Erythroblast (primary cell): ENCODE measurements around the gene RANBP17.

Experiments
- GATA1 ChIP-seq: IDR thresholded peaks from 2 replicates; pipeline ENCODE4 v1.6.1; 2011; ENCODE audit warnings: low read depth, mild to moderate bottlenecking, control low read depth, low read length, moderate library complexity
- POLR2A ChIP-seq: IDR thresholded peaks from 2 replicates; pipeline ENCODE4 v1.6.1; 2011; ENCODE audit warnings: mild to moderate bottlenecking, low read length

DNA sequence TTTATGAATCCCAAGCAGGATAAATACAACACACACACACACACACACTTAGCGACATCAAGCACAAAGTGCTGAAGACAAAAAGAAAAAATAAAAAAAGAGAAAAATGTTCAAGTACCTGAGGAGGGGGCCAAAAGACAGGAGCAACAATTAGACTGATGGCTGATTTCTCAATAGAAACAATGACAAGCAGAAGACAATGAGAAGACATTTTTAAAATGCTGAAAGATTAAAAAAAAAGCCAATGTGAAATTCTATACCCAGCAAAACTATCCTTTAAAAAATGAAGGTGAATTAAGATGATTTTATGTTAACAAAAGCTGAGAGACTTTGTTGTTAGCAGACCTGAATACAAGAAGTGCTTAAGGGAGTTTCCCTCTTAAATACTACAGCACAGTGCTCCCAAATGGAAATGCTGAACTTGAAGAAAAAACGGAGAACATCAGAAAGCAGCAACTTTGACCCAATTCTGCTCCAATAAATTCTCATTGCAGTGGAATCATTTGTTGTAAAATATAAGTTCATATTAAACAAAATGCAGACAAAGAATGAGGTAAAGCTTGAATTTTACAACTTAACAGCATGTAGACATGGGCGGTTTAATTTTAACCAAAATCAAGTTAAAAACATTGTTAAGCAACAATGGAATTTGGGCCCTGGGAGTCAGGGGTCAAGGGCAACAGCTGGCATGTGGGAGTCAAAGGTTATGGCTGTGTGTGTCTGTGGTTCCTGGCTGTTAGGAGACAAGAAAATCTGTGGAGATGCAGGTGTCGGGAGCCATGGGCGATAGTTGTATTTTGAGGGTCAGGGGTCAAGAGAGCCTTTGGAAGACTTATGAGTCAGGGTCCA lies 776 bp upstream of the RANBP17 start:
- TF ChIP-seq POLR2A (no peak), GATA1 (no peak)
